GM20431 (cell line): ENCODE results near the gene CFAP410.

Source experiments
- in situ Hi-C: fragments of 300-500 bp; cut with MseI, MboI; formaldehyde crosslinking; loops from one replicate; pipeline ENCODE4 v1.15.0; 2020; ENCODE audit warnings: low sequenced_read_pairs; ENCODE audit not compliant: unreplicated experiment

The CFAP410 gene

DNA sequence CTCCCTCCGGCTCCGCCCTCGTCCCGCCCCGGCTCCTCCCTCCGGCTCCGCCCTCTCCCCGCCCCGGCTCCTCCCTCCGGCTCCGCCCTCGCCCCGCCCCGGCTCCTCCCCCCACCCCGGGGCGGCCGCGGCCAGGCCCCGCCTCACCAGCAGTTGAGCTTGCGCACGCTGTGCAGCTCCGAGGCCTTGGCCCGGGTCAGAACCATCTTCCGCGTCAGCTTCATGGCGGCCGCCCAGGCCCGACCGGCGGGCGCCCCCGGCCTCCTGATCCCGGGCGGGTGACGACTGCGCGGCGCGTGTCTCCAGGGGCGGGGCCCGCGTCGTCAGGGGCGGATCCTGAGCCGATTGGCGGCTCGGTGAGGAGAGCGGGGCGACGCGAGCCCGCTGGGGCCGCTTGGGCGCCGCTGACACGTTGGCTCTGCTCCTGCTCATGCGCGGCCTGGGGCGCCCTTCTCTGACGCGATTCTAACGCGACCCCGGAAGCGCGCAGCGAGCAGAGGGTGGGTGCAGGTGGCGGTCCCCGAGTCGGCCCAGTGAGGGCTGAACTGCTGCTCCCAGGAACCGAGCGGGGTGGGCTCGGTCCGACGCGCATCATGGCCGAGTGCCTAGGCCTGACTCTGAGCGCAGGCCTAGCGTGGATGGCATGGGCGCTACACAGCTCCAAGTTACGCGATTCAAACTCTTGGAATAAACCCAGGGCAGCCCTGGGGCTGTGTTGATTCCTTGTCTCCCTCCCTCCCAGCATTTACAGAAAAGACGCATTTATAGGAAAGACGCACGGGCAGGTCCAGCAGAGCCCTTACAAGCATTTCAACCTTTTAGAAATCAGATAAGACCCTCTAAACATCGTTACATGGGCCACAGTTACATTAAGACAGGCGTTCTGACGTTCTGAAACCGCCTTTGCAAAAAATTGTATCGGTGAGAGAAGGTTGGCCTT, at the start of gene CFAP410:
TSS of gene CFAP410 (minus strand) at position 420 of the 940 bp plus-strand sequence. CDS start at position 224, 196 bp downstream.
- in situ Hi-C loops = loop anchor here (25.0 kb wide), 1 partner anchor 98 kb away; no protein-coding TSS in a partner anchor

DNA sequence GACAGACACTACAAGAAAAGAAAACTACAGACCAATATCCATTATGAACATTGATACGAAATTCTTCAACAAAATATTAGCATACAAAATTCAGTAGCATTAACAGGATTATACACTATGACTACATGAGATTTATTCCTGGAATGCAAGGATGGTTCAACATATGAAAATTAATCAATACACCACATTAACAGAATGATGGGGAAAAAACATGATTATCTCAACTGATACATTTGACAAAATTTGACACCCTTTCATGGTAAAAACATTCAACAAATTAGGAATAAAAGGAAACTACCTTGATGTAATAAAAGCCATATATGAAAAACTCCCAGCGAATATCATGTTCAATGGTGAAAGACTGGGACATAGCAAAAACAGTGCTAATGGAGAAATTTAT, 45.8 kb upstream of the CFAP410 start:
- in situ Hi-C loops = no loop called here

GRCh38 chr21:44383216-44383615, 44.0 kb upstream of the CFAP410 start:
- in situ Hi-C loops = no loop called here

GRCh38 chr21:44382536-44382935, 43.3 kb upstream of the CFAP410 start:
- in situ Hi-C loops = no loop called here

DNA sequence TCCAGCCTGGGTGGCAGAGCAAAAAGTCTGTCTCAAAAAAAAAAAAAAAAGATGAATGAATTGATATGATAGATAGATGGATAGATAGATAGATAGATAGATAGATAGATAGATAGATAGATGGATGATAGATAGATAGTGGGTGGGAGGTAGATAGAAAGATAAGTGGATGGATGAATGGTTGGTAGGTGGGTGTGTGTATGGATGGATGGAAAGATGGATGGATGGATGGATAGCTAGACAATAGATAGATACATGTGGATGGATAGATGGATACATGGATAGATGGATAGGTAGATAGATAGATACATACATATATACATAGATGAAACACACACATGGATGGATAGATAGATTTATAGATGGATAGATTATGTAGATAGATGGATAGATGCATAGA, 42.7 kb upstream of the CFAP410 start:
- in situ Hi-C loops = no loop called here

GRCh38 chr21:44380876-44381275, 41.7 kb upstream of the CFAP410 start:
- in situ Hi-C loops = no loop called here

GRCh38 chr21:44379991-44380865, 41.0 kb upstream of the CFAP410 start:
- in situ Hi-C loops = no loop called here

DNA sequence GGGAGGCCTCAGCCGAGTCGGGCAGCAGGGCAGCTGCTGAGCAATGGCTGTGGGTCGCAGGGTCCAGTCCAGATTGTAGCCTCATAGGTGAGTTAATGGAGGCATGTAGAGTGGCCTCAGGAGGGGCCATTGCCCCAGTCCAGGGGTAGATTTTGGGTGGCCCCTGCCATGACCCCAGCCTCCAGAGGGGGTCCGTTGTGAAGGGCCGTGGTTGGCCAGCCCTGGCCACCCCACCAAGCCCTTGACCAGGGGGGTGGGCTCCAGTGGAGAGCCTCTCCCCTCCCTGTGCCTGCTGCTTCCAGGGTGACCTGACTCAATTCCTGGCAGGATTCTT, 40.3 kb upstream of the CFAP410 start:
- in situ Hi-C loops = no loop called here

DNA sequence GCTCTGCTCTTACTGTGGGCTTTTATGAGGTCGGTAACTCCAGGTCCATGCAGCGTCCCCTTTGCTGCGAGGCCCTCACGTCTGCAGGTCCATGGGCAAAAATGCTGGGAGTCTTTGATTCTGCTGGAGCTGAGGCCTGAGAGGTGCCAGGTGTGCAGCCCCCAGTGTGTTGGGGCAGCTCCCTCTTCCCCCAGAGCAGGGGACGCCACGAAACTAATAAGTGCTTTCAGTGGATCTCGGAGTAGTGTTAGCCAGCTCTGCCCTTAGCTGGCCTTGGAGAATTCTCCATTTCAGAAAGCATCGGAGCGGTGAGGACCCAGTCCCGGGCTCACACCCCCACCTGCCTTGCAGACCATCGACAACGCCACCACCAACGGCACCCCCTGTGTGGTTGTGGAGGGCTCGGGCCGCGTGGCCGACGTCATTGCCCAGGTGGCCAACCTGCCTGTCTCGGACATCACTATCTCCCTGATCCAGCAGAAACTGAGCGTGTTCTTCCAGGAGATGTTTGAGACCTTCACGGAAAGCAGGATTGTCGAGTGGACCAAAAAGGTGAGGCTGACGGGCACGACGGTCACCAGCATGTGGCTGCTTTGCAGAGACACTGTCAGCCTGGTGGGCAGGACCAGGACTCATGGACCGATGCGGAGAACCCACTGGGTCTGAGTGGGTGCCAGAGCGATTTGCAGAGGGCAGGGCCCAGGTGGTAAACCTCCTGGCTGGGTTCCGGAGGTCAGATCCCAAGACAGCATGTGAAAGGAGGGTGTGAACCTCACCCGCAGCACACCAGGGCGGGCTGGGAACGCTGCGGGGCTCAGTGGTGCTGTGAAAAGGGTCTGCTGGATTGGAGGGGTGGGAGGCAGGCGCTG, 39.7 kb upstream of the CFAP410 start:
- in situ Hi-C loops = no loop called here

DNA sequence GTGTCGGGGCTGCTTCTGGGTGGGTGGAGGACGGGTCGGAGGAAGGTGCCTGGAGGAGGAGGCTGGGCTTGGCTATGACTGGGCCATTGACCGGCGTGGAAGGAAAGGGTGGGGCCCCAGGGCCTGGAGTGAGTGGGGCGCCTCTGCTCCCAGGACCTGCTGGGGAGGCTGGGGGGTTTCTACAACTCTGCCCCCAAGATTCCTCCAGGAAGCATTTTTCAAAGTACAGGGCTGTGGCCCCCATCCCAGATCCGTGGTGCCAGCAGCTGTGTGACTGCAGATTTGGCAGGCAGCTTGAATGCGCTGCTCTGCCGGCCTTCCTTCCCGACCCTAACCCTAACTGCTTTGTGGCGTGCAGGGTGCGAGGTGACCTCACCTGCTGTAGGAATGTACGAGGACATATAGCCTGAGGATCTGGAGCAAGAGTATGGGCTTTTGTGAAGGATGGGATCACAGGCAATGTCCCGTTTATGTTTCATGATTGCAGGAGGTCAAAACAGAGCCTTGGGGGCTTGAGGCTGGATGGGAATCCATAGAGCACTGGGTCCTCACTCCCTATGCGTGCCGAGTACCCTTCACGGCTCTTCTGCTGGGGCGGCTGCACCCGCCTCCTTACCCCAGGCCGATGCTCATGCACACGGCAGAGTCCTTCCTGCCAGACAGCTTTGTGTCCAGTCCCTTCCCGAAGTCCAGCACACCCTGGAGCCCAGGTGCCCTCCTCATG, 38.9 kb upstream of the CFAP410 start:
- in situ Hi-C loops = no loop called here

DNA sequence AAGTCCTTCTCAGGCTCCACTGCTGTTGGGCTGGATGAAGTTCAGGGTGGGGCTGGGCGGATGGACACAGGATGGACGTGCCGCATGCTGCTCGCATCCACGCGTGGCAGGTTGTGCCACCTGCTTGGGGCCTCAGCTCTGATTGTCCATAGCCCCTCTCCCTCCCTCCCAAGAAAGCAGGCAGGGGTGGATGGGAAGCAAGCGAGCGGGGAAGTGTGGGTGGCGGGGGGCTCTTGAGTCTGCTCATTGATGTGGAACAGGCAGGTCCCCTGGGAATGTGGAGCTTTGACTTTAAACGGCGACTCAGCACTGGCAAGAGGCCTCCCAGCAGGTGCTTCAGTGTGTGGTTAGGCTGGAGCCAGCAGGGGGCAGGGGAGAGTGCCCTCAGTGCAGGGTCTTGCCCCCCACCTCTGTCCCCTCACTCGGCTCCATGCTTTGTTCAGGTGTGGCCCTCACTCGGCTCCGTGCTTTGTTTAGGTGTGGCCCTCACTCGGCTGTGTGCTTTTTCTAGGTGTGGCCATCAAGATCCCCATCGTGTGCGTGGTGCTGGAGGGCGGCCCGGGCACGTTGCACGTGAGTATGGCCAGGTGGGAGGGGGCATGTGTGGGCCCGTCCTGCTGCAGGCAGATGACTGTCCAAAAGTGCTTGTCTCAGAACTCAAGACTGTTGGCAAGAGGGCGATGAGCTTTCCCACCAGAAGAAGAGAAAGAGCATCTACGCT, 38.2 kb upstream of the CFAP410 start:
- in situ Hi-C loops = no loop called here

GRCh38 chr21:44376606-44377005, 37.4 kb upstream of the CFAP410 start:
- in situ Hi-C loops = no loop called here

DNA sequence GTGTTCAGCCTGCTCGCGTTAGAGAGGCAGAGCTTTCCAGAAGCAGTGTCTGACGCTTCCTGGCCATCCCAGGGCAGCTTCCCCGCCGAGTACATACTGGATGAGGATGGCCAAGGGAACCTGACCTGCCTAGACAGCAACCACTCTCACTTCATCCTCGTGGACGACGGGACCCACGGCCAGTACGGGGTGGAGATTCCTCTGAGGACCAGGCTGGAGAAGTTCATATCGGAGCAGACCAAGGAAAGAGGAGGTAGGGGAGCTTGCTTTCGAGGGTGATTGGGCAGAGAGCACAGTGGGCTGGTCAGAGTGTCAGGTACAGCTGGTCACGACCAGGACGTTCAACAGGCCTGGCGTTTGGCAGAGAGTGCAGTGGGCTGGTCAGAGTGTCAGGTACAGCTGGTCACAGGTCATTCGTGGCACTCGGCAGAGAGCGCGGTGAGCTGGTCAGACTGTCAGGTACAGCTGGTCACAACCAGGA, 36.6 kb upstream of the CFAP410 start:
- in situ Hi-C loops = no loop called here

GRCh38 chr21:44375281-44375651, 36.1 kb upstream of the CFAP410 start:
- in situ Hi-C loops = no loop called here

DNA sequence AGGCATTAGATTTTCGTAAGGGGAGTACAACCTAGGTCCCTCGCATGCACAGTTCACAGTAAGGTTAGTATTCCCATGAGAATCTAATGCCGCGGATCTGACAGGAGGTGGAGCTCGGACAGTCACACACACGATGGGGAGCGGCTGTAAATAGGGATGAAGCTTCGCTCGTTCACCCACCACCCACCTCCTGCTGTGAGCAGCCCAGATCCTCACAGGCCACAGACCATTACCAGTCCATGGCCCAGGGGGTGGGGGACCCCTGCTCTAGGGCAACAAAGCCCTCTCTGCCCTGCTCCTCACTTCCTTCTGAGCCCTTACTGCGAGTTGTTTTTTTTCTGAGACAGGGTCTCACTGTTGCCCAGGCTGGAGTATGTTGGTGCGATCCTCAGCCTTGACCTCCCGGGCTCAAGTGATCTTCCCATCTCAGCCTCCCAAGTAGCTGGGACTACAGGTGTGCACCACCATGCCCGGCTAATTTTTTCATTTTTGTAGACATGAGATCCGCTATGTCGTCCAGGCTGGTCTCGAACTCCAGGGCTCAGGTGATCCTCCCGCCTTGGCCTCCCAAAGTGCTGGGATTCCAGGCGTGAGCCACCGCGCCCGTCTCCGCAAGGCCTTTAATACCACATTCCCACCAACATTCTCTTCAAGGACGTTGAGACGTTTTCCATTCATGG, 35.6 kb upstream of the CFAP410 start:
- in situ Hi-C loops = no loop called here

DNA sequence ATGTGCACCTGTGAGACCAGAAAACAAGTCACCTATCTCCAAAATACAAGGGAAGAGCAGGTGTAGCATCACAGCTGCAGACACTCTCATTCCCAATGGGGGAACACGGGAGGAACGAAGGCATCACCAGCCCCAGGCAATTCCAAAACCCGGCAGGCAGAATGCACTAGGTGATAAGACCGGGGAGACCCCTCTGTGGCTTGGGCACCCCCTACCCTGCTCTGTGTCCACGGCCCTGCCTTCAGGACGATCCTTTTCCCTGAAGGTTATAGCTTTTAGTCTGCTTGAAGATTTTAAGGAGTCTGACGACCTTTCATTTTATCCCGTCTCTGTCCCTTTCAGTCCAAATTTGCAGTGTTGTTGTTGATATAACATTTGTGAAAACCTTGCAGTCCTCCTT, 33.4 kb upstream of the CFAP410 start:
- in situ Hi-C loops = no loop called here

DNA sequence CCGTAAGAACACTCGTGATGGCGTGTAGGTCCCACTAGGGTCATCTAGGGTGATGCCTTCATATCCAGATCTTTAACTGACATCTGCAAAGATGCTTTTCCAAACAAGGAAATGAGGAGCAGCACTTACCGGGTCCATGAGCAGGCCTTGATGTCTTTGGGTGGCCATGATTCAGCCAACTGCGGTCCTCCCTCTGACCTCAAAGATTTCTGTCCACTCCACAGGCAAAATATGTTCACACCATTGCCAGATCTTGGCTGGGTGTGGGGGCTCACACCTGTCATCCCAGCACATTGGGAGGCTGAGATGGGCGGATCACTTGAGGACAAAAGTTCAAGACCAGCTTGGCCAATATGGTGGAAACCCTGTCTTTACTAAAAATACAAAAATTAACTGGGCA, 32.4 kb upstream of the CFAP410 start:
- in situ Hi-C loops = no loop called here

DNA sequence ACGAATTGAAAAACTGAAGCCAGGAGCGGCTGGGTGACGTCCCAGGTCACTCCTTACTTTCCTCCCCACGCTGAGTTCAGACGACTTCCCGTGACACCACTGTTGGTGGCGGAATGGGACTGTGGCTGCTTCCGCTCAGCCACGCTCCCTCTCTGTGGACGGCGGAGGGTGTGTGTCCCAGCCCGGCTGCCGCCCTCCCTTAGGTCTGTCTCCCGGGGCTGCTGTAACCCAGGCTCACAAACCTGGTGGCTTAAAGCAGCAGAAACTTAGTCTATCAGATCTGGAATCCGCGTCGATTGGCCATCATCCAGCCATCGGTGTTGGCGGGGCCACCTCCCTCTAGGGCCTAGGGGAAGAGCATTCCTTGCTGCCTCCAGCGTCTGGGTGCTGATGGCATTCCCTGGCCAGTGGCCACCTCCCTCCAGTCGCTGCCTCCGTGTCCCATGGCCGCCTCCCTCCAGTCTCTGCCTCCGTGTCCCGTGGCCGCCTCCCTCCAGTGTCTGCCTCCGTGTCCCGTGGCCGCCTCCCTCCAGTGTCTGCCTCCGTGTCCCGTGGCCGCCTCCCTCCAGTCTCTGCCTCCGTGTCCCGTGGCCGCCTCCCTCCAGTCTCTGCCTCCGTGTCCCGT, 31.7 kb upstream of the CFAP410 start:
- in situ Hi-C loops = no loop called here
